ENCODE measurements around the gene CPNE5.

- no peak for TF ChIP-seq CTCF (IDR thresholded peaks at IDR 0.05)
- TF ChIP-seq POLR2AphosphoS5 (IDR thresholded peaks at IDR 0.05) = no peak
- TF ChIP-seq POLR2A (IDR thresholded peaks at IDR 0.05) = no peak
- TF ChIP-seq EP300 (IDR thresholded peaks at IDR 0.05) = no peak
These were observed 118.7 kb downstream of the CPNE5 start for GRCh38 chr6:36720251-36721141.

All from stomach (tissue), 4 donors.